ENCODE measurements around the gene SPAG16.

GRCh38 chr2:213315168-213315876 is 31.1 kb downstream of the SPAG16 start:
- TF ChIP-seq POLR2A (IDR thresholded peaks at IDR 0.05) (no peak), CTCF (IDR thresholded peaks at IDR 0.05) (no peak)
